K562 (cell line): Measurements from ENCODE around the gene CARS2. TPM values are rescaled to one million over a fixed set of nuclear protein-coding genes. Genes with fewer than 3 reads are reported as not detected.

Experiments used
- CCAR2 ChIP-seq: fragments of 200-400 bp; formaldehyde crosslinking; IDR thresholded peaks from 2 replicates; pipeline ENCODE4 v1.6.1; 2017; ENCODE audit warnings: mild to moderate bottlenecking, low read depth, low read length
- CHD4 ChIP-seq: fragments of 200-600 bp; sonication (generic); IDR thresholded peaks from 3 replicates; pipeline ENCODE4 v1.6.1; 2012; ENCODE audit warnings: low read depth, mild to moderate bottlenecking, mixed read lengths, low read length, inconsistent platforms; ENCODE audit not compliant: insufficient read depth, insufficient replicate concordance, poor library complexity, severe bottlenecking
- CHD7 ChIP-seq: fragments of 200-600 bp; sonication (generic); IDR thresholded peaks from one replicate; pipeline ENCODE4 v1.6.1; 2012; ENCODE audit warnings: mild to moderate bottlenecking, low read depth, low read length, inconsistent platforms
- KDM5B ChIP-seq: fragments of 200-600 bp; sonication (generic); IDR thresholded peaks from 2 replicates; pipeline ENCODE4 v1.6.1; 2012; ENCODE audit warnings: low read depth, mild to moderate bottlenecking, moderate library complexity, low read length, control low read depth, inconsistent platforms; ENCODE audit not compliant: insufficient replicate concordance
- MYBL2 ChIP-seq, 2 experiments: fragments of 450-650 bp in 1 of 2; sonication (generic) in 1 of 2; formaldehyde crosslinking in 1 of 2; IDR thresholded peaks; 2 replicates each; pipeline versions ENCODE4 v1.6.1 to v1.8.1; 2017 to 2022; ENCODE audit warnings: borderline replicate concordance in 1 of 2, inconsistent platforms in 1 of 2, low read depth in 1 of 2, mild to moderate bottlenecking in 1 of 2, missing genetic modification reagents in 1 of 2, moderate library complexity in 1 of 2
- RERE ChIP-seq: sonication (generic); formaldehyde crosslinking; IDR thresholded peaks from 2 replicates; pipeline ENCODE4 v1.8.0; 2023; ENCODE audit warnings: missing genetic modification reagents, mild to moderate bottlenecking, borderline replicate concordance
- ZNF436 ChIP-seq: fragments of 250-450, 450-650 bp; sonication (Bioruptor Pico); formaldehyde crosslinking; IDR thresholded peaks from 2 replicates; pipeline ENCODE4 v1.7.0; 2020; ENCODE audit warnings: mild to moderate bottlenecking
- ZNF785 ChIP-seq: fragments of 250-450 bp; sonication (Bioruptor Pico); IDR thresholded peaks from 2 replicates; pipeline ENCODE4 v1.4.0; 2020; ENCODE audit warnings: mild to moderate bottlenecking
- ZZZ3 ChIP-seq: fragments of 450-650 bp; IDR thresholded peaks from 2 replicates; pipeline ENCODE4 v1.6.1; 2016; ENCODE audit warnings: antibody characterized with exemption, mild to moderate bottlenecking, moderate library complexity
- polyA plus RNA-seq, 8 experiments: library from polyadenylated mRNA; depleted of rRNA in 4 of 8; stranded (reverse) in 5 of 8; unstranded in 3 of 8; fragments of >200 nt; fragmentation: Nextera tagmentation in 2 of 8; fragmentation: Illumina TruSeq in 1 of 8; extraction: Ambion mirVana in 2 of 8; extraction: Trizol in 1 of 8; gene quantifications; 2 replicates each; pipeline versions ENCODE4 v1.2.1 to v1.2.3, GENCODE V29; 2011 to 2014; ENCODE audit warnings: inconsistent platforms in 1 of 8, missing spikeins in 1 of 8
- total RNA-seq, 7 experiments: library from RNA; depleted of rRNA in 6 of 7; stranded (reverse); fragments of >200 nt in 6 of 7; fragmentation: Illumina TruSeq in 2 of 7; extraction: Trizol in 2 of 7; gene quantifications; 2 replicates each; pipeline versions ENCODE4 v1.2.1 to v1.2.3, GENCODE V29; 2011 to 2021; ENCODE audit warnings: low replicate concordance in 1 of 7

The CARS2 gene
- total and polyA plus RNA-seq, 9 of the 15 experiments (the other 6 are each of a cell fraction or from before 2014, with no cell fraction given): 1.7 to 37.4 (median 30.5) TPM

GRCh38 chr13:110714797-110715394 is 9.0 kb upstream of the CARS2 start (continued):
- TF ChIP-seq CHD7 (no peak), ZZZ3 (no peak), KDM5B (peak; percentile 100), ZNF785 (CRISPR knock-in tag) (no peak), CHD4 (no peak), CCAR2 (no peak), MYBL2 (IDR thresholded peaks at IDR 0.05; ENCODE audit: low read depth) (no peak), MYBL2 (CRISPR knock-in tag; IDR thresholded peaks at IDR 0.05; ENCODE audit: borderline replicate concordance) (no peak), ZNF436 (CRISPR knock-in tag) (peak; percentile 83), RERE (CRISPR knock-in tag) (no peak)
